HG02642 (cell line): ENCODE data around the gene STEAP3.

ENCODE experiments used
- ATAC-seq: cut with Tn5 transposase; IDR thresholded peaks from one replicate; pipeline ENCODE4 v1.9.1; 2021; ENCODE audit warnings: mild to moderate bottlenecking; ENCODE audit not compliant: unreplicated experiment, poor library complexity

The STEAP3 gene, protein sequence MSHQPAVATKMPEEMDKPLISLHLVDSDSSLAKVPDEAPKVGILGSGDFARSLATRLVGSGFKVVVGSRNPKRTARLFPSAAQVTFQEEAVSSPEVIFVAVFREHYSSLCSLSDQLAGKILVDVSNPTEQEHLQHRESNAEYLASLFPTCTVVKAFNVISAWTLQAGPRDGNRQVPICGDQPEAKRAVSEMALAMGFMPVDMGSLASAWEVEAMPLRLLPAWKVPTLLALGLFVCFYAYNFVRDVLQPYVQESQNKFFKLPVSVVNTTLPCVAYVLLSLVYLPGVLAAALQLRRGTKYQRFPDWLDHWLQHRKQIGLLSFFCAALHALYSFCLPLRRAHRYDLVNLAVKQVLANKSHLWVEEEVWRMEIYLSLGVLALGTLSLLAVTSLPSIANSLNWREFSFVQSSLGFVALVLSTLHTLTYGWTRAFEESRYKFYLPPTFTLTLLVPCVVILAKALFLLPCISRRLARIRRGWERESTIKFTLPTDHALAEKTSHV

GRCh38 chr2:119223521-119224390 lies at the start of gene STEAP3:
Gene STEAP3 (plus strand): TSS chr2:119223834. CDS start chr2:119231013, 7,179 bp downstream.
- peak; percentile 84 for ATAC-seq

DNA sequence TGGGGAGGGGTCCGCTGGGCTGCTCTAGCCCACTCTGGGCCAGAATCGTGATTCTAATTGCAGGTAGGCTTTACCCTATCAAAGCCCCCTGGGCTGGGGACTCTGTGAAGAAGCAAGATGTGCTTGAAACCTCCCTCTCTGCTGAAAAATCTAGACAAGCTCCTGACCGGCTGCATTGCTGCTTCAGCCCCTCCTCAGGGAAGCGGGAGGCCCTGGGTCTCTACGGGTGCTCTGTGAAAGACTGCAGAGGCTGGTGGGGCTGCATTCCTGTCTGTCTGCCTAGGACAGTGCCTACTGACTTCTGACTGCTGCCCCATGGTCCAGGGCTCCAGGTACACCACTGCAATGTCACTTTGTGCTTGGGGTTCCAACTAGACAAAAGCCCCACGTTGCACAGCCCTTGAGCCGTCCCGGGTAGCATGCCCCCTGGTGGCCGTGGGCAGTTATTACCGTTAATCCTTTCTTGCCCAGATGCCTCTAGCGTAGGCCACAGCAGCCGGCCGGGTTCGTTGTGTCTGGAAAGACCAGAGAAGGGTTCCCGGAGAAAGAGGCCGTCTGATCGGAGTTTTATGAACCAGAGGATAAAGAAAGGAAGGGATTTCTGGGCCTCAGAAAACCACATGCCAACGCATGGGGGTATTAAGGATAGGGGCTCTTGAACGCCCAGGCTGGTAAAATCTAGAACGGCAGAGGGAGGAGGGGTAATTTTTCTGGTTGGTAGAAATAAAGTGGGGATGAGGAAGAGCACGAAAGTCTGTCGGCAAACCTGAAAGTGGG lies 49.2 kb upstream of the STEAP3 start:
- ATAC-seq = peak; percentile 66

DNA sequence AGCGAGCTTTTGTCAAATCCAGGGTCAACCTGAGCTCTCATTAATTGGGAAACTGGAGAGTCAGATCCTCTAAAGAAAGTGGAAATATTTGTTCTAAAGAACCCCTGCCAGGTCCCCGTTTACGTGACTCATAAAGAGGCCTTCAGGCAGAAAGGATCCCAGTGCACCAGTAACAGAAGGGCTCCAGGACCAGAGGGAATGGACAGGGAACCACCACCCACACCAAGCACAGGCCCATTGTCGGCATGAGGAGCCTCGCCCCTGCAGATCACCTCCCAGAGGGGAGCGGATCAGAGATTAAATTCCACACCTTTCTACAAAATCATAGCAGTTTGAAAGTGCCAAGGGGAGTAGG lies 48.7 kb upstream of the STEAP3 start:
- ATAC-seq = no peak

DNA sequence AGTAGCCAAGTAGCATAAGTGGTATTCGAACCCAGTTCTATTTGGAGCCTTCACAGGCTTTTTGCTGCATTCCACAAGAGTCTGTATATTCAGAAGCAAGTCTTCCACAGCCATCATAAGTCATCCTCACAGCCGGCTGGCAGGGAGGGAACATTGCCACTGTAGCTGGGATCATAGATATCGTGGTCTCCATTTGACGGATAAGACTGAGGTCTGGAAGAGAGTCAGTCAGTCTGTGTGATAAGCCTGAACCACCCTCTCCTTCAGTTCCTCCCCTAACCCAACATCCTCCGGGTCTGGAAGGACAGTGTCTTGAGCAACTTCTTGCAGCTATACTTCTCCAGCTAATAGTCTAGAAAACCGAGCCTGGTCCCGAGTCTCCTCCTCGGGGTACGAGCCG lies 48.1 kb upstream of the STEAP3 start:
- ATAC-seq = no peak

- ATAC-seq = no peak
Observed at GRCh38 chr2:119177171-119177837, 46.3 kb upstream of the STEAP3 start.

GRCh38 chr2:119177838-119178190 lies 45.8 kb upstream of the STEAP3 start:
- ATAC-seq = no peak

- no peak for ATAC-seq
Observed at GRCh38 chr2:119178776-119179175, 44.9 kb upstream of the STEAP3 start.

DNA sequence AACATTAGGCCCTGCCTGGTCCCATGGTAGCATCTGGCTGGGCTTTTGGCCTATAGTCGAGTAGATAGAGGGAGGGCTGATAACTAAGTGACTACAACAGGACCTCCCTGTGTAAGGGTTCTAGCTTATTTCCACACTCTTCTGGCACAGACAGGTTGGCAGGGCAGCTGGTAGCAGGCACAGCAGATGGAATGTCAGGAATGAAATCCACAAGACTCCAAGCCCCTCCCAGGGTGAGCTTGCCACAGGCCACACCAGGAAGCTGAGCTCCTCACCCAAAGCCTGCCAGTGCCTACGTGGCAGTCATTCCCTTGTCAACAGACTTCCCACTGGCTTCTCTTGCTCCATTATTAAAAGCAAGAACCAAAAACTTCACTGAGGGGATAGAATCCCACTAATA lies 44.4 kb upstream of the STEAP3 start:
- no peak for ATAC-seq

DNA sequence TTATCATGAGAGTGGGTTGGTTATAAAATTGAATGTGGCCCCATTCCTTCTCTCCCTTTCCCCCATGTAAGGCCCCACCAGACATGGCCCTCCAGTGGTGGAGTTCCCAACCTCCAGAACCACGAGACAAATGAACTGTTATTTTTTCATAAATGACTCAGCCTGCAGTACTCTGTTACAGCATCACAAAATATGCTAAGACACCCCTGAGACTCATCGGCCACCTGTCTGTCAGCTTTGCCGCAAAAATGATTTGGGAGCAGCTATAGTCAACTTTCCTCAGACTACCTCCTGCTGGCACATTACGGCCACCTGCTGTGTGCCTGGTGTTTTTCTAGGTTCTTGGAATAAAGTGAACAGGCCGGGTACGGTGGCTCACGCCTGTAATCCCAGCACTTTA lies 43.6 kb upstream of the STEAP3 start:
- no peak for ATAC-seq

- no peak for ATAC-seq
Observed at GRCh38 chr2:119180892-119181291, 42.7 kb upstream of the STEAP3 start.

GRCh38 chr2:119181391-119181790 lies 42.2 kb upstream of the STEAP3 start:
- no peak for ATAC-seq

- ATAC-seq = no peak
Observed at GRCh38 chr2:119181791-119182445, 41.7 kb upstream of the STEAP3 start.

DNA sequence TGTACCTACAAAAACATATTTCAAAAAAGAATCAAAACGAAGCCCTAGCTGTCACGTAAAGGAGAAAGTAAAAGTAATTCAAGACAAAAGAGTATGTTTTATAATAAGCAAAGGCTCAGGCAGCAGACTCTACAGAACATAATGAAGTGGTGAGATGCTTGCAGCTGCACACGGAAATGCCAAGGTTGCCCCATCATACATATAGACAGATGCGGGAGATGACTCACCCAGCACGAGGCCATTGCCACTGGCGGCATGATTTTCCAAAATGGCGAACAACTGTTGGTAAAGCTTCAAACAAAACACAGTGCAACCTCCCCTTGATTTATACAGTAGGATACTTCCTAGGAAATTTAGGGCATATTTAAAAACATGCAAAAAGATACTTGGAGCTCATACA lies 39.1 kb upstream of the STEAP3 start:
- ATAC-seq = no peak

DNA sequence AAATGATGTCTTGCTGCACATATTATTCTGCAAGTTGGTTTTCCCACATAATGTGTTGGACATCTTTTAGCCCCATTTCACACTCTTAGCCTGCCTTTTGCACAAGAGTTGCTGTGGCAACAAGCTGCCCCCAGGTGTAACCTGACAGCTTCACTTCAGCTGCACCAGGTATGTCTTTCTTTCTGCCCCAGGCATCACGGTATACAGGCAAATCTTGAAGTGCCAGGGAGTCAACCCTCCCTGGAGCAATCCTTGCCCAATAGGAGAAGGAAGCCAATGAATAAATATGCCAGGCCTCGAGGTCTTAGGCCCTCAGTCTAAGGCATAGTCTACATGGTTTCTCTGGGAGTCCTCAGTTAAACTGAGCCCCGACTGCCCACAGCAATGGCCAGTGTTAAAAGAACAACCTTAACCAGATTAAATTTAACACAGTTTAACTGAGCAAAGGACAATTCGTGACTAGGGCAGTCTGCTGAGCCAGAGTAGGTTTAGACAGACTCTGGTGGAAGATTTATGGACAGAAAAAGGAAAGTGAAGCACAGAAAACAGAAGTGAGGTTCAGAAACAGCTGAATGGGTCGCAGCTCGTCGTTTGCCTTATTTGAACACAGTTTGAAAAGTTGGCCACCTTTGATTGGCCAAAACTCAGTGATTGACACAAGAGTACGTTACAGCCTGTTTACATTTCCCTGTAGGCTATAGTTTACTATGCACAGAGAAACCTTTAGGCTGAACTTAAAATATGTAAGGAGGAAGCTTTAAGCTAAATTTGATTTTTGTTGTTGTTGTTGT lies 33.1 kb upstream of the STEAP3 start:
- no peak for ATAC-seq

- ATAC-seq = no peak
Observed at GRCh38 chr2:119192893-119193292, 30.7 kb upstream of the STEAP3 start.

DNA sequence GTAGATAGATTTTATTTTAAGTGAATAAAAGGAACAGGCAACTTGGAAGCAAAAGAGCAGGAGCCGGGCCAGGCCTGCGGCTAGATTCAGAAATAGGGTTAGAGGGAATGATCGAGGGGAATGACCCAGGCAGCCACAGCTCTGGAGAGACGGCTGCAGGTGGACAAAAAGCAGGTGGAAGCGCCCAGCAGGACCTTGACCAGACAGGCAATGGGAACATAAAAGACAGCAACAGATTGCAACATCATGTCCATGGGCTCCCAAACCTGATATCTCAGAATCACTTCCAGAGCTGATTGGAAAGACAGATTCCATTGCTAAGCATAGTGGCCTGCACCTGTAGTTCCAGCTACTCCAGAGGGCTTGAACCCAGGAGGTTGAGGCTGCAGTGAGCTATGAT lies 28.6 kb upstream of the STEAP3 start:
- no peak for ATAC-seq

- ATAC-seq = no peak
Observed at GRCh38 chr2:119195887-119196286, 27.7 kb upstream of the STEAP3 start.

DNA sequence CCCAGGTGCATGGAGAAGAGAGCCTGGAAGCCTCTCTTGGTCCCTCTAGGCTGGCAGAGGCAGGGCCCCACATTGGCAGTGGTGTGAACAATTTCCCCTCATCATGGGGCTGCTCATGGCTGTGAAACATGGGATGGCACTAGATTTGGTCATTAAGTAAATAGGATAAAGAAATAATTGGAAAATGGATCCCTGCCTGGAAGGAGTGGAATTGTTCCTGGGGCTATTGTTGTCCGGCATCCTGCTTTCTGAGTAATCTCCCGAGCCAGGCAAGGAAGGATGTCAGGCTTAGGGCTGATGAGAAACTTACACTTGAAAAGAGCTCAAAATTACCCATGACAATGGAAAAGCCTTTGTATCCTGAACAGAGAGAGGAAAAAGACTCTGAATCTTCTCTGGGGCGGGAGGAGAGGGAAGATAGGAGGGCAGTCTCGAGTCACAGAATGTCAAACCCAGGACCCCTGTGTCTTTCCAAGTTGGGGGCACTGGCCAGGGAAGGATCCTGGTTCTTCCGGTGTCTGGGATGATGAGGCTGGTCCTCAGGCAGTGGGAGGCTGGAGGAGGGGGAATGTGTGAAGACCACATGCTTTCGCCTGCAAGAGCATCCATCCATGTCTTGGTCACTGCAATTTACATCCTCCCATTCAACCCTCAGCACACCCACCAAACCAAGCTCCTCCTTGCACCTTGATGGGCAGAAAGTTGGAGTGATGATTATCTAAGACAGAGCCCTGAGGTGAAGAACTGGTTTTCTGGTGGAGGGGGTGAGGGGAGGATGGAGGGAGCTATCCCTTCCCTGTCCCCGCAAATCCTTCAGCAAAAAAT lies 27.1 kb upstream of the STEAP3 start:
- ATAC-seq = no peak
